HL-60 (cell line): ENCODE results near the gene CYP4B1.

Experiments used
- DNase-seq, 2 experiments: peaks; one replicate each; pipeline ENCODE4 v3.0.0-alpha.2; 2010 to 2020; ENCODE audit warnings: low read depth in 1 of 2, low spot score in 1 of 2
- H3K27ac ChIP-seq: fragments of 250-450 bp; sonication (Bioruptor Pico); replicated peaks from 2 replicates; pipeline ENCODE4 v1.5.1; 2020; ENCODE audit warnings: mild to moderate bottlenecking, moderate library complexity
- H3K27me3 ChIP-seq: fragments of 250-450 bp; sonication (Bioruptor Pico); 2 replicates; pipeline ENCODE4 v1.5.1; 2021; ENCODE audit warnings: mild to moderate bottlenecking, moderate library complexity; ENCODE audit not compliant: insufficient read depth, poor library complexity, severe bottlenecking
- H3K4me3 ChIP-seq: replicated peaks from 2 replicates; pipeline ENCODE4 v1.5.1; 2011; ENCODE audit warnings: mild to moderate bottlenecking, control low read depth, low read length; ENCODE audit not compliant: insufficient read depth
- CTCF ChIP-seq: IDR thresholded peaks from one replicate; pipeline ENCODE4 v1.5.1; 2011; ENCODE audit warnings: low read length, control low read depth, inconsistent platforms; ENCODE audit not compliant: insufficient read depth
- GABPA ChIP-seq: IDR thresholded peaks from 2 replicates; pipeline ENCODE4 v1.6.1; 2012; ENCODE audit warnings: low read depth
- POLR2AphosphoS5 ChIP-seq: IDR thresholded peaks from 2 replicates; pipeline ENCODE4 v1.6.1; 2012; ENCODE audit warnings: low read depth
- REST ChIP-seq: IDR thresholded peaks from 2 replicates; pipeline ENCODE4 v1.6.1; 2012; ENCODE audit warnings: low read depth; ENCODE audit not compliant: insufficient replicate concordance
- SPI1 ChIP-seq: IDR thresholded peaks from 2 replicates; pipeline ENCODE4 v1.6.1; 2012; ENCODE audit warnings: low read depth, mild to moderate bottlenecking, borderline replicate concordance

CYP4B1 gene

GRCh38 chr1:46812996-46813857, 14.4 kb downstream of the CYP4B1 start:
- no peaks in the 10 kb centered on the region for H3K27me3 ChIP-seq
- TF ChIP-seq REST: no peak
- no peak for TF ChIP-seq POLR2AphosphoS5
- no peak for DNase-seq
- no peak overlapping the region for H3K4me3 ChIP-seq
- no peak overlapping the region for H3K27ac ChIP-seq

GRCh38 chr1:46813858-46814396, 15.1 kb downstream of the CYP4B1 start:
- H3K4me3 ChIP-seq: no peak overlapping the region
- TF ChIP-seq REST: no peak
- no peak for TF ChIP-seq CTCF
- TF ChIP-seq GABPA: no peak
- TF ChIP-seq POLR2AphosphoS5: no peak
- no peak for TF ChIP-seq SPI1
- H3K27ac ChIP-seq: no peak overlapping the region
- DNase-seq: no peak
- no peaks in the 10 kb centered on the region for H3K27me3 ChIP-seq

GRCh38 chr1:46815133-46815532, 16.3 kb downstream of the CYP4B1 start:
- H3K4me3 ChIP-seq: no peak overlapping the region
- no peak for DNase-seq
- no peaks in the 10 kb centered on the region for H3K27me3 ChIP-seq
- TF ChIP-seq CTCF (no peak), POLR2AphosphoS5 (no peak), REST (no peak), GABPA (no peak), SPI1 (no peak)
- no peak overlapping the region for H3K27ac ChIP-seq
